Smooth muscle cell (in vitro differentiated cells): ENCODE measurements around the gene PINLYP. TPM values are rescaled to one million over a fixed set of nuclear protein-coding genes. Genes with fewer than 3 reads are reported as not detected.

Source experiments
- DNase-seq: peaks from one replicate; lab custom pipeline; 2025; ENCODE audit not compliant: unreplicated experiment; lab: John Stamatoyannopoulos, UW
- H2AFZ ChIP-seq: fragments of 200-600 bp; sonication (generic); 2 replicates; pipeline ENCODE4 v1.6.0; 2016; ENCODE audit warnings: antibody characterized with exemption, low read depth, mild to moderate bottlenecking
- H3F3A ChIP-seq: fragments of 200-600 bp; sonication (generic); 2 replicates; pipeline ENCODE4 v1.6.0; 2017; ENCODE audit warnings: antibody characterized with exemption, low read depth
- H3K27ac ChIP-seq: fragments of 200-600 bp; sonication (generic); 2 replicates; pipeline ENCODE4 v1.5.1; 2016; ENCODE audit warnings: low read depth, mild to moderate bottlenecking
- H3K27me3 ChIP-seq: fragments of 200-600 bp; sonication (generic); 2 replicates; pipeline ENCODE4 v1.6.1; 2016; ENCODE audit warnings: low read depth, mild to moderate bottlenecking
- H3K36me3 ChIP-seq: fragments of 200-600 bp; sonication (generic); 2 replicates; pipeline ENCODE4 v1.5.1; 2016; ENCODE audit warnings: low read depth
- H3K4me1 ChIP-seq: fragments of 200-600 bp; sonication (generic); 2 replicates; pipeline ENCODE4 v1.5.1; 2016; ENCODE audit warnings: low read depth
- H3K4me2 ChIP-seq: fragments of 200-600 bp; sonication (generic); 2 replicates; pipeline ENCODE4 v1.6.0; 2016; ENCODE audit warnings: mild to moderate bottlenecking
- H3K4me3 ChIP-seq: fragments of 200-600 bp; sonication (generic); 2 replicates; pipeline ENCODE4 v1.5.1; 2016; ENCODE audit warnings: mild to moderate bottlenecking
- H3K79me2 ChIP-seq: fragments of 200-600 bp; sonication (generic); 2 replicates; pipeline ENCODE4 v1.6.0; 2016; ENCODE audit warnings: low read depth, mild to moderate bottlenecking
- H3K9ac ChIP-seq: fragments of 200-600 bp; sonication (generic); 2 replicates; pipeline ENCODE4 v1.6.0; 2016; ENCODE audit warnings: low read depth
- H3K9me3 ChIP-seq: fragments of 200-600 bp; sonication (generic); replicated peaks from 2 replicates; pipeline ENCODE4 v1.5.1; 2016; ENCODE audit warnings: low read depth
- H4K20me1 ChIP-seq: fragments of 200-600 bp; sonication (generic); 2 replicates; pipeline ENCODE4 v1.6.0; 2016; ENCODE audit warnings: low read depth
- WGBS: methylation state at CpG from one replicate; pipeline ENCODE4 v1.1.7; 2016; ENCODE audit warnings: low lambda C conversion rate; 5-methylcytosine and 5-hydroxymethylcytosine counted together
- polyA plus RNA-seq: library from polyadenylated mRNA; unstranded; fragments of >200 nt; fragmentation: Nextera tagmentation; extraction: Ambion mirVana; gene quantifications from 2 replicates; pipeline ENCODE4 v1.2.1, GENCODE V29; 2016
- total RNA-seq: library from RNA; depleted of rRNA; stranded (reverse); fragments of >200 nt; gene quantifications from 2 replicates; pipeline ENCODE4 v1.2.3, GENCODE V29; 2014
- TF ChIP-seq, protein P1 (sequence below): fragments of 200-600 bp; sonication (generic); IDR thresholded peaks from 2 replicates; pipeline ENCODE4 v1.5.1; 2017; ENCODE audit warnings: borderline replicate concordance, mild to moderate bottlenecking, antibody characterized with exemption; ENCODE audit not compliant: insufficient read depth, poor library complexity, severe bottlenecking

Gene PINLYP
- total and polyA plus RNA-seq, 2 experiments from 2014 or later: 1.7 to 2.2 TPM

DNA sequence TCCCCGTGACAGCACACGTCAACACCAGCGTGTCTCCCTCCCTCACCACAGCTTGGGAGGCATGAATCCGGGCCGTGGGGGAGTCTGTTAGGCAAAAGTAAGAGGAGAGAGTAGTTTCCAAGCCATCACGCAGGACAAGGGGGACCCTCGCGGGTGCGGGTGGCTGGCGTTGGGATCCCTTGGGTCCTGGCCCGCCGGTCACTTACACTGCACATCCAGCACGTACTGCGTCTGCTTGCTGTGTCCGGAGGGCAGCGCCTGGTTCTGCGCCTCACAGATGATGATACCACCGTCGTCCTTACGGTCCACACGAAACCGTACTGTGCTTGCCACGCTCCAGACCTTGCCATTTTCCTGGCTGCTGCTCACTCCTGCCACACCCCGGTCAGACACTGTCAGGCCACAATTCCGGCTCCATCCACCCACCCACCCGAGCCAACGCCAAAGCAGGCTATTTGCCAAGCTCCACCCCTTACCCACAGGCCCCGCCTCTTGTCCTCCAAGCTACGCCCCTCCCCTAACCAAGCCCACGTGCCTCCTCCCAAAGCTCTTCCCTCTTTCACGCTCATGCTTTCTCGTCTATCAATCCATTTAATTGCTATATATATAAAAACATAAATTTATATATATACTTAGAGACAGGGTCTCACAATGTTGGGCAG lies 50.4 kb downstream of the PINLYP start:
- WGBS: 82% methylated on average over 30 of the region's 32 CpGs
- H3K36me3 ChIP-seq: no peaks in the 10 kb centered on the region
- TF ChIP-seq, protein P1, sequence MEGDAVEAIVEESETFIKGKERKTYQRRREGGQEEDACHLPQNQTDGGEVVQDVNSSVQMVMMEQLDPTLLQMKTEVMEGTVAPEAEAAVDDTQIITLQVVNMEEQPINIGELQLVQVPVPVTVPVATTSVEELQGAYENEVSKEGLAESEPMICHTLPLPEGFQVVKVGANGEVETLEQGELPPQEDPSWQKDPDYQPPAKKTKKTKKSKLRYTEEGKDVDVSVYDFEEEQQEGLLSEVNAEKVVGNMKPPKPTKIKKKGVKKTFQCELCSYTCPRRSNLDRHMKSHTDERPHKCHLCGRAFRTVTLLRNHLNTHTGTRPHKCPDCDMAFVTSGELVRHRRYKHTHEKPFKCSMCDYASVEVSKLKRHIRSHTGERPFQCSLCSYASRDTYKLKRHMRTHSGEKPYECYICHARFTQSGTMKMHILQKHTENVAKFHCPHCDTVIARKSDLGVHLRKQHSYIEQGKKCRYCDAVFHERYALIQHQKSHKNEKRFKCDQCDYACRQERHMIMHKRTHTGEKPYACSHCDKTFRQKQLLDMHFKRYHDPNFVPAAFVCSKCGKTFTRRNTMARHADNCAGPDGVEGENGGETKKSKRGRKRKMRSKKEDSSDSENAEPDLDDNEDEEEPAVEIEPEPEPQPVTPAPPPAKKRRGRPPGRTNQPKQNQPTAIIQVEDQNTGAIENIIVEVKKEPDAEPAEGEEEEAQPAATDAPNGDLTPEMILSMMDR: no peak

GRCh38 chr19:43626838-43627237 lies 51.2 kb downstream of the PINLYP start:
- no peak overlapping the region for H2AFZ ChIP-seq
- no peak overlapping the region for H3K9ac ChIP-seq
- no peaks in the 10 kb centered on the region for H3F3A ChIP-seq
- H3K4me1 ChIP-seq: no peaks in the 10 kb centered on the region
- H3K27ac ChIP-seq: no peak overlapping the region
- 86% methylated on average over 17 of the region's 17 CpGs for whole genome bisulfite sequencing
- no peaks in the 10 kb centered on the region for H3K27me3 ChIP-seq
- no peak for DNase-seq
- no peak overlapping the region for H3K4me2 ChIP-seq
- H3K4me3 ChIP-seq: no peak overlapping the region
- H4K20me1 ChIP-seq: no peaks in the 10 kb centered on the region
- TF ChIP-seq, protein P1: no peak
- H3K79me2 ChIP-seq: no peaks in the 10 kb centered on the region
- H3K36me3 ChIP-seq: no peaks in the 10 kb centered on the region
- no peaks in the 10 kb centered on the region for H3K9me3 ChIP-seq

More for the DNA sequence above, 50.4 kb downstream of the PINLYP start:
- no peaks in the 10 kb centered on the region for H4K20me1 ChIP-seq
- H3K4me1 ChIP-seq: no peaks in the 10 kb centered on the region
- DNase-seq: no peak
- no peaks in the 10 kb centered on the region for H3F3A ChIP-seq
- no peak overlapping the region for H3K4me3 ChIP-seq
- no peaks in the 10 kb centered on the region for H3K27me3 ChIP-seq
- H2AFZ ChIP-seq: no peak overlapping the region
- H3K4me2 ChIP-seq: no peak overlapping the region
- H3K9ac ChIP-seq: no peak overlapping the region
- H3K27ac ChIP-seq: no peak overlapping the region
- H3K9me3 ChIP-seq: no peaks in the 10 kb centered on the region
- no peaks in the 10 kb centered on the region for H3K79me2 ChIP-seq

DNA sequence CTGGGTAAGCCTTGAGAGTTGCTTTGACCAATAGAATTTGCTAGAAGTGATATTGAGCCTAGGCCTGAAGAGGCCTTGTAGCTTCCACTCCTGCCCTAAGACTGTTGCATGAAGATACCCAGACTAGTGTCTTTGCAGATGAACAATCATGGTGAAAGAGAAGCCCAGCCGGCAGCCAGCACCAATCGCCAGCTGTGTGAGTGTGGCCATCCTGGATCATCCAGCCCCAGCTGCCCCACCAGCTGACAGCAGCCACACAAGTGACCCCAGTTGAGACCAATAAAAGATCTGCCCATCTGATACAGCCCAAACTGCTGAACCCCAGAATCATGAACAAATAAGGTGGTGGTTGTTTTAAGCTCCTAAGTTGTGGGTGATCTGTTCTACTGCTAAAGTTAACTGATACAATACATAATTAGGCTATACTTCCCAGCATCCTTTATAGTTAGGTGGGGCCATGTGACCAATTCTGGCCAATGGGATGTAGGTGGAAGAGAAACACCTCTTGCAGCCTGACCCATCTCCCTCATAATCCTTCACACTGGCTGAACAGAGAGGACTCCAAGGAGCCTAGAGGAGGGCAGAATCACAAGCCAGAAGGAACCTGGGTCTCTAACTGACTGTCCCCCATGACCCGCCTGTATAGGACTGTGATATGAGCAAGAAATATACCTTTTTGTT lies 53.2 kb downstream of the PINLYP start:
- Histone ChIP-seq H3K79me2 (no peaks in the 10 kb centered on the region), H3K27ac (no peak overlapping the region), H3K4me3 (no peak overlapping the region), H3K4me2 (no peak overlapping the region), H3K27me3 (no peaks in the 10 kb centered on the region), H3K4me1 (no peaks in the 10 kb centered on the region), H4K20me1 (no peaks in the 10 kb centered on the region), H3K9me3 (no peaks in the 10 kb centered on the region), H3K36me3 (no peaks in the 10 kb centered on the region), H3F3A (no peaks in the 10 kb centered on the region), H2AFZ (no peak overlapping the region), H3K9ac (no peak overlapping the region)
- WGBS: 82% methylated on average over 3 of the region's 3 CpGs
- DNase-seq: no peak
- TF ChIP-seq, protein P1: no peak

- Histone ChIP-seq H3K27ac (no peak overlapping the region), H2AFZ (no peak overlapping the region), H3K9me3 (no peaks in the 10 kb centered on the region), H3K9ac (no peak overlapping the region), H3F3A (no peaks in the 10 kb centered on the region), H3K4me3 (no peak overlapping the region), H3K79me2 (no peaks in the 10 kb centered on the region), H3K36me3 (no peaks in the 10 kb centered on the region), H3K27me3 (no peaks in the 10 kb centered on the region), H3K4me2 (no peak overlapping the region), H4K20me1 (no peaks in the 10 kb centered on the region), H3K4me1 (peaks cover 7% of the 10 kb centered on the region)
- WGBS: 94% methylated on average over 5 of the region's 5 CpGs
- TF ChIP-seq, protein P1: no peak
- DNase-seq: no peak
Observed at GRCh38 chr19:43631491-43631890, 55.9 kb downstream of the PINLYP start.
